22Rv1 (cell line): ENCODE results near the gene SLC5A5.

ENCODE experiments used
- CTCF ChIP-seq: fragments of 450-650 bp; IDR thresholded peaks from 2 replicates; pipeline ENCODE4 v1.5.1; 2017; ENCODE audit warnings: mild to moderate bottlenecking
- ZFX ChIP-seq: fragments of 450-650 bp; IDR thresholded peaks from 2 replicates; pipeline ENCODE4 v1.6.1; 2017; ENCODE audit warnings: antibody characterized with exemption, borderline replicate concordance

- TF ChIP-seq CTCF = no peak
- TF ChIP-seq ZFX = no peak
Measured at GRCh38 chr19:17943274-17944221, 71.8 kb downstream of the SLC5A5 start.
